NB4 (cell line): Measurements from ENCODE around the gene RNF114.

Source experiments
- POLR2A ChIP-seq: IDR thresholded peaks from 2 replicates; pipeline ENCODE4 v1.6.1; 2011; ENCODE audit warnings: mild to moderate bottlenecking; ENCODE audit not compliant: insufficient read length; ENCODE audit errors: extremely low read depth
- TF ChIP-seq, protein P1 (sequence below): IDR thresholded peaks from one replicate; pipeline ENCODE4 v1.5.1; 2012; ENCODE audit warnings: low read depth, low read length

DNA sequence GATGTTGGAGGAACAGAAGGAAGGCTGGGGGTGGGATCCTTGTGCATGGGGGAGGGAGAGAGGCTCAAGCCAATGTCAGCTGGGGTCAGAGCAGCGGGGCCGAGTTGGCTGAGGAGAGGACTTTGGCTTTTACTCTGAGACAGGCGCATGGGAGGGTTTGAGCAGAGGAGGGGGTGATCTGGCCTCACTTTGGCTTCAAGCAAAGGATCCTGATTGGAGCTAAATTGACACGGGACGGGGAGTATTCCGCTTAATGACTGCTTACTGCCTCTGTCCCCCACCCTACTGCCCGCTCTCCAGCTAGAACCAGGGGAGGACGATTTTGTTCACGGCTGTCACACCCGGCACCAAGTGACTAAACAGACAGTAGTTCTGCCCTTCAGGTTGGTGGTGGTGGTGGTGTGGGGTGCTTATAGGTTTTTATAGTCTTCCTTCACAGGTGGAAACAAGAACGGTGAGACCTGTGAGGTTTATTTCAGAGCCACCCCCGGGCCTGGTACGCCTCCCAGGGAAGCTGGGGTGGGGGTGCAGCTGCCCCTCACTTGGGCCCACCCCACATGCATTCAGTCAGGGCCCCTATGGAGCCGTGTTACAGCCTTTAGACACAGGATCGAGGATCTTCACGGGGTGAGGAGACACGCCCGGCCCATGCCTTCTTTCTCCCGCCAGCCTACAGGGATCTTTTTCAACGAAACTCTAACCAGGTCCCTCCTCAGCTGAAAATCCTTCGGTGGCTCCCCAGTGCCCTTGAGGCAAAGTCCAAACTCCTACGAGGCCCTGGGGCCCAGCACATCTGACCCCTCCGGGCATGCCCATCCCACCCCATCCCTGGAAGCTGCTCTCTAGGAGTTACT, 45.2 kb downstream of the RNF114 start:
- TF ChIP-seq, protein P1, sequence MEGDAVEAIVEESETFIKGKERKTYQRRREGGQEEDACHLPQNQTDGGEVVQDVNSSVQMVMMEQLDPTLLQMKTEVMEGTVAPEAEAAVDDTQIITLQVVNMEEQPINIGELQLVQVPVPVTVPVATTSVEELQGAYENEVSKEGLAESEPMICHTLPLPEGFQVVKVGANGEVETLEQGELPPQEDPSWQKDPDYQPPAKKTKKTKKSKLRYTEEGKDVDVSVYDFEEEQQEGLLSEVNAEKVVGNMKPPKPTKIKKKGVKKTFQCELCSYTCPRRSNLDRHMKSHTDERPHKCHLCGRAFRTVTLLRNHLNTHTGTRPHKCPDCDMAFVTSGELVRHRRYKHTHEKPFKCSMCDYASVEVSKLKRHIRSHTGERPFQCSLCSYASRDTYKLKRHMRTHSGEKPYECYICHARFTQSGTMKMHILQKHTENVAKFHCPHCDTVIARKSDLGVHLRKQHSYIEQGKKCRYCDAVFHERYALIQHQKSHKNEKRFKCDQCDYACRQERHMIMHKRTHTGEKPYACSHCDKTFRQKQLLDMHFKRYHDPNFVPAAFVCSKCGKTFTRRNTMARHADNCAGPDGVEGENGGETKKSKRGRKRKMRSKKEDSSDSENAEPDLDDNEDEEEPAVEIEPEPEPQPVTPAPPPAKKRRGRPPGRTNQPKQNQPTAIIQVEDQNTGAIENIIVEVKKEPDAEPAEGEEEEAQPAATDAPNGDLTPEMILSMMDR = no peak
- TF ChIP-seq POLR2A = no peak
